Gastroesophageal sphincter (tissue), 3 donors: Measurements from ENCODE around the gene GALNT2.

Experiments used
- POLR2A ChIP-seq, 2 donors: fragments of 450-650 bp; IDR thresholded peaks; one replicate each; pipeline ENCODE4 v1.6.1; 2017; ENCODE audit warnings: antibody characterized with exemption in 2 of 2, mild to moderate bottlenecking in 2 of 2, moderate library complexity in 1 of 2
- POLR2AphosphoS5 ChIP-seq: sonication (generic); formaldehyde crosslinking; IDR thresholded peaks from one replicate; pipeline ENCODE4 v1.6.1; 2017; ENCODE audit warnings: antibody characterized with exemption
- TF ChIP-seq, protein P1 (sequence below), 4 experiments: fragments of 200-600 bp in 2 of 4; fragments of 450-650 bp in 2 of 4; sonication (generic) in 1 of 4; IDR thresholded peaks; one replicate each; pipeline ENCODE4 v1.5.1; 2017 to 2019; ENCODE audit warnings: antibody characterized with exemption in 4 of 4, mild to moderate bottlenecking in 2 of 4, moderate library complexity in 2 of 4

DNA sequence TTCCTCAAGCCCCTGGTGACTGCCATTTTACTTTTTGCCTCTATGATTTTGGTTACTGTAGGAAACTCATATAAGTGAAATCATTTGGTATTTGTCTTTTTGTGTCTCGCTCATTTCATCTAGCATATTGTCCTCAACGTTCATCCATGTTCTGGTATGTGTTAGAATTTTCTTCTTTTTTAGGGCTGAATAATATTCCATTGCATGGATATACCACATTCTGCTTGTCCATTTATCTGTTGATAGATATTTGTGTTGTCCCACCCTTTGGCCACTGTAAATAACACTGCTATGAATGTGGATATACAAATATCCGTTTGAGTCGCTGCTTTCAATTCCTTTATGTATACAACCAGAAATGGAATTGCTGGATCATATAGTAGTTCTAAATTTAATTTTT, 4.5 kb upstream of the GALNT2 start:
- TF ChIP-seq POLR2AphosphoS5 (no peak), POLR2A (IDR thresholded peaks at IDR 0.05) (no peak)
- TF ChIP-seq, protein P1, sequence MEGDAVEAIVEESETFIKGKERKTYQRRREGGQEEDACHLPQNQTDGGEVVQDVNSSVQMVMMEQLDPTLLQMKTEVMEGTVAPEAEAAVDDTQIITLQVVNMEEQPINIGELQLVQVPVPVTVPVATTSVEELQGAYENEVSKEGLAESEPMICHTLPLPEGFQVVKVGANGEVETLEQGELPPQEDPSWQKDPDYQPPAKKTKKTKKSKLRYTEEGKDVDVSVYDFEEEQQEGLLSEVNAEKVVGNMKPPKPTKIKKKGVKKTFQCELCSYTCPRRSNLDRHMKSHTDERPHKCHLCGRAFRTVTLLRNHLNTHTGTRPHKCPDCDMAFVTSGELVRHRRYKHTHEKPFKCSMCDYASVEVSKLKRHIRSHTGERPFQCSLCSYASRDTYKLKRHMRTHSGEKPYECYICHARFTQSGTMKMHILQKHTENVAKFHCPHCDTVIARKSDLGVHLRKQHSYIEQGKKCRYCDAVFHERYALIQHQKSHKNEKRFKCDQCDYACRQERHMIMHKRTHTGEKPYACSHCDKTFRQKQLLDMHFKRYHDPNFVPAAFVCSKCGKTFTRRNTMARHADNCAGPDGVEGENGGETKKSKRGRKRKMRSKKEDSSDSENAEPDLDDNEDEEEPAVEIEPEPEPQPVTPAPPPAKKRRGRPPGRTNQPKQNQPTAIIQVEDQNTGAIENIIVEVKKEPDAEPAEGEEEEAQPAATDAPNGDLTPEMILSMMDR (IDR thresholded peaks at IDR 0.05) = no peak
